ENCODE data around the gene C10orf143.

Gene C10orf143

GRCh38 chr10:130072247-130072646, 38.4 kb downstream of the C10orf143 start:
- Histone ChIP-seq H3K4me3 (ENCODE audit: low read depth, low read length) (no peak overlapping the region), H3K36me3 (ENCODE audit: control insufficient read depth in 2 of 2, insufficient read depth in 1 of 2, low read length in 2 of 2) (no peaks in the 10 kb centered on the region), H3K4me1 (ENCODE audit: control insufficient read depth, insufficient read depth, low read length) (no peaks in the 10 kb centered on the region), H3K9me3 (ENCODE audit: control insufficient read depth, insufficient read depth, low read depth, low read length) (no peaks in the 10 kb centered on the region), H3K27ac (ENCODE audit: extremely low read depth, low read depth, low read length) (no peak overlapping the region)
- TF ChIP-seq ZNF777 (tag by site-specific recombination; IDR thresholded peaks at IDR 0.05; ENCODE audit: borderline replicate concordance) (no peak), ZNF341 (tag by site-specific recombination; IDR thresholded peaks at IDR 0.05; ENCODE audit: low read depth) (no peak), MZF1 (tag by site-specific recombination; IDR thresholded peaks at IDR 0.05; ENCODE audit: borderline replicate concordance) (peak; percentile 90), GLI4 (tag by site-specific recombination; IDR thresholded peaks at IDR 0.05) (no peak), REPIN1 (tag by site-specific recombination; IDR thresholded peaks at IDR 0.05; ENCODE audit: low read depth) (no peak), ZNF473 (tag by site-specific recombination; IDR thresholded peaks at IDR 0.05) (no peak)
- ChIA-PET POLR2A (no interaction called here), CTCF (no interaction called here)

DNA sequence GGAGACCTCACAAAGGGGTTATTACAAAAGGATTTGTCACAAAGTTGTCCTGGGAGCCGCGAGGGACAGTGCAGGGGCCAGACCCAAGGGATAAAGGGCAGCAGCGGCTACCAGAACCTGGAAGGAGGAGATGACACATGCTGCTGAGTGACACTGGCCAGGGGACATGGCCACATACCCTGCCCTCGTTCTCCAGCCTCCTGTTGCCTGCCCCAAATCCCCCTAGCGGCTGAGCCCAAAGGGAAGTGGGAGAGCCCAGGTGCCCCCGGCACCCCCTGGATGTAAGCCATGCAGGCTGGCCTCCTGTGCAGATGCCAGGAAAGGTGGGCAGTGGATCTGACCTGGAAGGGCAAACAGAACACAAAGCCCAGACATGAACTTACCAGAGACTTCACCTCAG, 42.7 kb downstream of the C10orf143 start:
- H3K9me3 ChIP-seq (ENCODE audit: control insufficient read depth, insufficient read depth, low read depth, low read length) = no peaks in the 10 kb centered on the region
- H3K36me3 ChIP-seq (ENCODE audit: control insufficient read depth in 2 of 2, insufficient read depth in 1 of 2, low read length in 2 of 2) = no peaks in the 10 kb centered on the region
- no peak overlapping the region for H3K4me3 ChIP-seq (ENCODE audit: low read depth, low read length)
- ChIA-PET POLR2A (no interaction called here), CTCF (interaction anchor here (0.7 kb wide), 1 partner anchor 92 kb away, joined by 3 read pairs; no protein-coding TSS in a partner anchor)
- no peak overlapping the region for H3K27ac ChIP-seq (ENCODE audit: extremely low read depth, low read depth, low read length)
- no peak for TF ChIP-seq ZNF416 (tag by site-specific recombination; IDR thresholded peaks at IDR 0.05)
- no peaks in the 10 kb centered on the region for H3K4me1 ChIP-seq (ENCODE audit: control insufficient read depth, insufficient read depth, low read length)

- Histone ChIP-seq H3K4me1 (ENCODE audit: control insufficient read depth, insufficient read depth, low read length) (no peaks in the 10 kb centered on the region), H3K27ac (ENCODE audit: extremely low read depth, low read depth, low read length) (no peak overlapping the region), H3K36me3 (ENCODE audit: control insufficient read depth in 2 of 2, insufficient read depth in 1 of 2, low read length in 2 of 2) (no peaks in the 10 kb centered on the region), H3K4me3 (ENCODE audit: low read depth, low read length) (no peak overlapping the region), H3K9me3 (ENCODE audit: control insufficient read depth, insufficient read depth, low read depth, low read length) (no peaks in the 10 kb centered on the region)
- ChIA-PET CTCF (no interaction called here), POLR2A (no interaction called here)
- no peak for TF ChIP-seq YY2 (tag by site-specific recombination; IDR thresholded peaks at IDR 0.05)
- no peak for TF ChIP-seq ZBTB20 (tag by site-specific recombination; IDR thresholded peaks at IDR 0.05)
- TF ChIP-seq GLIS1 (tag by site-specific recombination; IDR thresholded peaks at IDR 0.05) = no peak
- TF ChIP-seq ZNF155 (tag by site-specific recombination; IDR thresholded peaks at IDR 0.05) = no peak
Observed at GRCh38 chr10:130066743-130067142, 43.9 kb downstream of the C10orf143 start.

DNA sequence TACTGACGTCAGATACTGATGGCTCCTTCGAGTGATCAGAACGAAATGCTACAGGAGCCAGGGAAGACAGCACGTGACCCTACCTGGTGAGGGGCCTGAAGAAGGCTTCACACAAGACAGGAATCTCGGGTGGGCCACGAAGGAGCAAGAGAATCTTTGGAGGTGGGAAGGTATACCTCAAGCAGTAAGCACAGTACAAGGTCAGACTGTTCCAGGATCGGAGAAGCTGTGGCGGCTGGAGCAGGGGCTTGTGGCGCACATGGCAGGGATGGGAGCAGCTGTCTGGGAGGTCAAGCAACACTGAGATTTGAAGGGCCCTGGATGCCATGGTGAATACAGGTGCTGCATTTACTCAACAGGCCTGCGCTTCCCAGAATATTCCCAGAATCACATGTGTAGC, 45.4 kb downstream of the C10orf143 start:
- TF ChIP-seq ZNF266 (tag by site-specific recombination; IDR thresholded peaks at IDR 0.05; ENCODE audit: low read depth) = no peak
- TF ChIP-seq KLF16 (tag by site-specific recombination; IDR thresholded peaks at IDR 0.05) = no peak
- TF ChIP-seq RBAK (tag by site-specific recombination; IDR thresholded peaks at IDR 0.05) = no peak
- TF ChIP-seq KLF10 (tag by site-specific recombination; IDR thresholded peaks at IDR 0.05) = no peak
- ChIA-PET POLR2A (no interaction called here), CTCF (no interaction called here)
- H3K27ac ChIP-seq (ENCODE audit: extremely low read depth, low read depth, low read length) = no peak overlapping the region
- no peak overlapping the region for H3K4me3 ChIP-seq (ENCODE audit: low read depth, low read length)
- H3K4me1 ChIP-seq (ENCODE audit: control insufficient read depth, insufficient read depth, low read length) = no peaks in the 10 kb centered on the region
- H3K9me3 ChIP-seq (ENCODE audit: control insufficient read depth, insufficient read depth, low read depth, low read length) = no peaks in the 10 kb centered on the region
- no peaks in the 10 kb centered on the region for H3K36me3 ChIP-seq (ENCODE audit: control insufficient read depth in 2 of 2, insufficient read depth in 1 of 2, low read length in 2 of 2)

DNA sequence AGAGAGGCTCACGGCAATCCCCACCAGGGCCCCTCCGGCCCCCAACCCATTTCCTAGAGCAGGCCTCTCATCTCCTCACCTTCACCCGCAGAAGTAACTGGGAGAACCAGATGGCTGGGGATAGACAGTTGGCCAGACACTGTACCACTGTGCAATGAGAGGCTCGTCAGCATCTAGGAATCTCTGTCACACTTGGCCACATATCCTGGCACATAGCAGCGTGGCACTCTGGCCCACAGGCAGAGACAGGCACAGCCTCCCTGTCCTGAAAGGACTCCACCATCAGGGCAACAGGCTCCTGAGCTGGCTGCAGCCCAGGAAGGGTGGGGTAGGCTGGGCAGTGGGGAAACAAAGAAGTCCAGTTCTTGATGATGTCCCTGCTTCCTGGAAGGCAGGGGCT, 45.8 kb downstream of the C10orf143 start:
- Histone ChIP-seq H3K36me3 (ENCODE audit: control insufficient read depth in 2 of 2, insufficient read depth in 1 of 2, low read length in 2 of 2) (no peaks in the 10 kb centered on the region), H3K9me3 (ENCODE audit: control insufficient read depth, insufficient read depth, low read depth, low read length) (no peaks in the 10 kb centered on the region), H3K4me1 (ENCODE audit: control insufficient read depth, insufficient read depth, low read length) (no peaks in the 10 kb centered on the region), H3K4me3 (ENCODE audit: low read depth, low read length) (no peak overlapping the region), H3K27ac (ENCODE audit: extremely low read depth, low read depth, low read length) (no peak overlapping the region)
- ChIA-PET CTCF (no interaction called here), POLR2A (no interaction called here)
- TF ChIP-seq AEBP2 (tag by site-specific recombination; IDR thresholded peaks at IDR 0.05; ENCODE audit: borderline replicate concordance) = no peak
- TF ChIP-seq, protein P1, sequence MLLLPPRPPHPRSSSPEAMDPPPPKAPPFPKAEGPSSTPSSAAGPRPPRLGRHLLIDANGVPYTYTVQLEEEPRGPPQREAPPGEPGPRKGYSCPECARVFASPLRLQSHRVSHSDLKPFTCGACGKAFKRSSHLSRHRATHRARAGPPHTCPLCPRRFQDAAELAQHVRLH (tag by site-specific recombination; IDR thresholded peaks at IDR 0.05) = no peak
- TF ChIP-seq ZFP3 (tag by site-specific recombination; IDR thresholded peaks at IDR 0.05; ENCODE audit: low read depth) = no peak
- no peak for TF ChIP-seq ZNF747 (tag by site-specific recombination; IDR thresholded peaks at IDR 0.05)
- TF ChIP-seq, protein P2, sequence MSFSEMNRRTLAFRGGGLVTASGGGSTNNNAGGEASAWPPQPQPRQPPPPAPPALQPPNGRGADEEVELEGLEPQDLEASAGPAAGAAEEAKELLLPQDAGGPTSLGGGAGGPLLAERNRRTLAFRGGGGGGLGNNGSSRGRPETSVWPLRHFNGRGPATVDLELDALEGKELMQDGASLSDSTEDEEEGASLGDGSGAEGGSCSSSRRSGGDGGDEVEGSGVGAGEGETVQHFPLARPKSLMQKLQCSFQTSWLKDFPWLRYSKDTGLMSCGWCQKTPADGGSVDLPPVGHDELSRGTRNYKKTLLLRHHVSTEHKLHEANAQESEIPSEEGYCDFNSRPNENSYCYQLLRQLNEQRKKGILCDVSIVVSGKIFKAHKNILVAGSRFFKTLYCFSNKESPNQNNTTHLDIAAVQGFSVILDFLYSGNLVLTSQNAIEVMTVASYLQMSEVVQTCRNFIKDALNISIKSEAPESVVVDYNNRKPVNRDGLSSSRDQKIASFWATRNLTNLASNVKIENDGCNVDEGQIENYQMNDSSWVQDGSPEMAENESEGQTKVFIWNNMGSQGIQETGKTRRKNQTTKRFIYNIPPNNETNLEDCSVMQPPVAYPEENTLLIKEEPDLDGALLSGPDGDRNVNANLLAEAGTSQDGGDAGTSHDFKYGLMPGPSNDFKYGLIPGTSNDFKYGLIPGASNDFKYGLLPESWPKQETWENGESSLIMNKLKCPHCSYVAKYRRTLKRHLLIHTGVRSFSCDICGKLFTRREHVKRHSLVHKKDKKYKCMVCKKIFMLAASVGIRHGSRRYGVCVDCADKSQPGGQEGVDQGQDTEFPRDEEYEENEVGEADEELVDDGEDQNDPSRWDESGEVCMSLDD (tag by site-specific recombination; IDR thresholded peaks at IDR 0.05) = no peak
- no peak for TF ChIP-seq ZBTB6 (tag by site-specific recombination; IDR thresholded peaks at IDR 0.05)
- no peak for TF ChIP-seq ZSCAN23 (tag by site-specific recombination; IDR thresholded peaks at IDR 0.05)
- TF ChIP-seq ZNF266 (tag by site-specific recombination; IDR thresholded peaks at IDR 0.05; ENCODE audit: low read depth) = no peak
- TF ChIP-seq ZNF473 (tag by site-specific recombination; IDR thresholded peaks at IDR 0.05) = no peak

Data from HEK293 (cell line).